Measurements from ENCODE around the gene FBXL13.

DNA sequence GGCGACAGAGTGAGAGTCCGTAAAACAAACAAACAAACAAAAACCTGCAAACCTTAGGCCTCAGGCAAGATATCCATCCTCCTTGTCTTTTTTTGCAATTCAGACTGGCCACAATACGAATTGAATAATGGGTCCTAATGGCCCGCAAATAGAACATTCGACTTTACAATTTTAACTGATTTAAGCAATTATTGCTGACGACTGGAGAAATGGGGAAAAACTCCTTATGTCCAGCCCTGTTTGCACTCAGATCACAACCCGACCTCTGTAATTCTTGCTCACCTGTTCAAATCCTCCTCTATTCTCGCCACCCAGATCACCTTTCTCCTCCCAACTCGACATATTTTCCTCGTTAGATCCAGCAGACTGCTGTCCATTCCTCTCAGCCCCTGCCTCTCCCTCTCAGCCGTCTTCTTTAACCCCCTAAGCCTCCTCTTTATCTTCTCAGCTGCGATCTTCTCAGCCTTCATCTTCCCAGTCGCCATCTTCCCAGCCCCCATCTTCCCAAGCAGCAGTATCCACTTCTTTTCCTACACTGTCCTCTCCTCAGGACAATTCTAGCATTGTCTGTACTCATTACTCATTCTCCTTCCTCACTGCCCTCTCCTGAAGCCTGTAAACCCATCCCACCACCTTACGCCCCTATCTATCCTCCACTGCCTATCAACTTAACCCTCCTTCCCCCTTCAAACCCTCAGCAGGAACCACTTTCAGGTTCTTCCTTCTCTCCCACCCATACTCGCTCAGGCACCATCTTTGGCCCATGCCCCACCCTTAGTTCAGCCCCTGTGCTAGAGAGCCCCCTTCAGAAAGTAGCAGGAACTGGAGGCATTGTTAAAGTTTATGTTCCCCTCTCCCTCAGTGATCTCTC is 100.0 kb downstream of the FBXL13 start:
- TF ChIP-seq CHD1 (IDR thresholded peaks at IDR 0.05; ENCODE audit: low read depth, low read length) (no peak), POU5F1 (IDR thresholded peaks at IDR 0.05; ENCODE audit: low read depth, low read length) (no peak), TAF1 (IDR thresholded peaks at IDR 0.05; ENCODE audit: low read depth, low read length) (no peak), EP300 (IDR thresholded peaks at IDR 0.05; ENCODE audit: borderline replicate concordance in 1 of 2, low read depth in 2 of 2, low read length in 2 of 2) (no peak), MAFK (IDR thresholded peaks at IDR 0.05; ENCODE audit: low read depth, low read length) (no peak), POLR2AphosphoS5 (IDR thresholded peaks at IDR 0.05; ENCODE audit: low read depth, low read length) (no peak), KDM1A (IDR thresholded peaks at IDR 0.05; ENCODE audit: borderline replicate concordance, low read length) (no peak), EGR1 (IDR thresholded peaks at IDR 0.05; ENCODE audit: borderline replicate concordance, low read depth, low read length) (no peak), CBX8 (IDR thresholded peaks at IDR 0.05; ENCODE audit: borderline replicate concordance, low read depth, low read length) (no peak)
- TF ChIP-seq, protein P1, sequence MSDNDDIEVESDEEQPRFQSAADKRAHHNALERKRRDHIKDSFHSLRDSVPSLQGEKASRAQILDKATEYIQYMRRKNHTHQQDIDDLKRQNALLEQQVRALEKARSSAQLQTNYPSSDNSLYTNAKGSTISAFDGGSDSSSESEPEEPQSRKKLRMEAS (IDR thresholded peaks at IDR 0.05), result no peak
- TF ChIP-seq, protein P2, sequence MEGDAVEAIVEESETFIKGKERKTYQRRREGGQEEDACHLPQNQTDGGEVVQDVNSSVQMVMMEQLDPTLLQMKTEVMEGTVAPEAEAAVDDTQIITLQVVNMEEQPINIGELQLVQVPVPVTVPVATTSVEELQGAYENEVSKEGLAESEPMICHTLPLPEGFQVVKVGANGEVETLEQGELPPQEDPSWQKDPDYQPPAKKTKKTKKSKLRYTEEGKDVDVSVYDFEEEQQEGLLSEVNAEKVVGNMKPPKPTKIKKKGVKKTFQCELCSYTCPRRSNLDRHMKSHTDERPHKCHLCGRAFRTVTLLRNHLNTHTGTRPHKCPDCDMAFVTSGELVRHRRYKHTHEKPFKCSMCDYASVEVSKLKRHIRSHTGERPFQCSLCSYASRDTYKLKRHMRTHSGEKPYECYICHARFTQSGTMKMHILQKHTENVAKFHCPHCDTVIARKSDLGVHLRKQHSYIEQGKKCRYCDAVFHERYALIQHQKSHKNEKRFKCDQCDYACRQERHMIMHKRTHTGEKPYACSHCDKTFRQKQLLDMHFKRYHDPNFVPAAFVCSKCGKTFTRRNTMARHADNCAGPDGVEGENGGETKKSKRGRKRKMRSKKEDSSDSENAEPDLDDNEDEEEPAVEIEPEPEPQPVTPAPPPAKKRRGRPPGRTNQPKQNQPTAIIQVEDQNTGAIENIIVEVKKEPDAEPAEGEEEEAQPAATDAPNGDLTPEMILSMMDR (IDR thresholded peaks at IDR 0.05; ENCODE audit: control extremely low read depth in 1 of 3, insufficient read depth in 1 of 3, low read depth in 1 of 3, low read length in 3 of 3), result peak; percentile 50 to 68 (median 55)

All from H1 (cell line).